WTC11 (cell line): ENCODE data around the gene C4orf36. TPM values are rescaled to one million over a fixed set of nuclear protein-coding genes. Genes with fewer than 3 reads are reported as not detected.

ENCODE experiments used
- ATAC-seq: fragments of 200-7000 bp; cut with Tn5 transposase; 2 replicates; pipeline ENCODE4 v1.10.0; 2021; ENCODE audit warnings: mild to moderate bottlenecking, moderate library complexity
- CTCF ChIA-PET: fragments of 300-600 bp; sonication (Branson Sonifier 250); formaldehyde crosslinking; loops from one replicate; lab custom pipeline; 2021; ENCODE audit warnings: antibody characterized with exemption; lab: Charles Lee
- POLR2A ChIA-PET: fragments of 350-600 bp; sonication (Branson Sonifier 250); formaldehyde crosslinking; loops from one replicate; lab custom pipeline; 2021; ENCODE audit warnings: antibody characterized with exemption; lab: Charles Lee
- DNase-seq: peaks from one replicate; pipeline ENCODE4 v3.0.0; 2021; ENCODE audit warnings: low spot score
- H3K27ac Mint-ChIP-seq: 2 replicates; pipeline ENCODE4 v1.8.0; 2021; ENCODE audit warnings: mixed read lengths
- H3K27me3 Mint-ChIP-seq: 2 replicates; pipeline ENCODE4 v1.8.0; 2021; ENCODE audit warnings: low read depth, mild to moderate bottlenecking, moderate library complexity, mixed read lengths
- H3K36me3 Mint-ChIP-seq: 2 replicates; pipeline ENCODE4 v1.8.0; 2021; ENCODE audit warnings: mixed read lengths
- H3K4me1 Mint-ChIP-seq: 2 replicates; pipeline ENCODE4 v1.8.0; 2022; ENCODE audit warnings: mixed read lengths
- H3K4me3 Mint-ChIP-seq: 2 replicates; pipeline ENCODE4 v1.8.0; 2021; ENCODE audit warnings: mild to moderate bottlenecking, moderate library complexity, mixed read lengths
- H3K9me3 Mint-ChIP-seq: 2 replicates; pipeline ENCODE4 v1.8.0; 2021; ENCODE audit warnings: mixed read lengths
- ATF1 ChIP-seq: sonication (generic); formaldehyde crosslinking; IDR thresholded peaks from 2 replicates; pipeline ENCODE4 v1.8.1; 2023; ENCODE audit warnings: mild to moderate bottlenecking, moderate library complexity, missing genetic modification reagents
- FOXK1 ChIP-seq: sonication (generic); formaldehyde crosslinking; IDR thresholded peaks from 2 replicates; pipeline ENCODE4 v1.8.0; 2022; ENCODE audit warnings: mild to moderate bottlenecking, moderate library complexity, missing genetic modification reagents
- GABPB1 ChIP-seq: sonication (generic); formaldehyde crosslinking; IDR thresholded peaks from 2 replicates; pipeline ENCODE4 v1.8.1; 2023; ENCODE audit warnings: mild to moderate bottlenecking, missing genetic modification reagents
- GTF2I ChIP-seq: fragments of 250-450 bp; sonication (Bioruptor Pico); conservative IDR thresholded peaks from 2 replicates; pipeline ENCODE4 v1.4.0; 2021; ENCODE audit warnings: mild to moderate bottlenecking
- MXD4 ChIP-seq: fragments of 250-450 bp; sonication (Bioruptor Pico); IDR thresholded peaks from 2 replicates; pipeline ENCODE4 v1.8.0; 2021; ENCODE audit warnings: mild to moderate bottlenecking, moderate library complexity, borderline replicate concordance
- NR1H2 ChIP-seq: sonication (generic); formaldehyde crosslinking; IDR thresholded peaks from 2 replicates; pipeline ENCODE4 v1.9.0; 2021; ENCODE audit warnings: mild to moderate bottlenecking, moderate library complexity, missing genetic modification reagents
- TEAD4 ChIP-seq: sonication (generic); formaldehyde crosslinking; IDR thresholded peaks from 2 replicates; pipeline ENCODE4 v1.8.0; 2022; ENCODE audit warnings: mild to moderate bottlenecking, missing genetic modification reagents
- ZNF121 ChIP-seq: sonication (generic); formaldehyde crosslinking; IDR thresholded peaks from 2 replicates; pipeline ENCODE4 v1.8.0; 2023; ENCODE audit warnings: missing genetic modification reagents
- ZNF219 ChIP-seq: sonication (generic); formaldehyde crosslinking; IDR thresholded peaks from 2 replicates; pipeline ENCODE4 v1.8.0; 2023; ENCODE audit warnings: missing genetic modification reagents, mild to moderate bottlenecking, borderline replicate concordance
- ZNF423 ChIP-seq: fragments of 250-450 bp; sonication (Bioruptor Pico); IDR thresholded peaks from 2 replicates; pipeline ENCODE4 v2.1.2; 2022; ENCODE audit warnings: mild to moderate bottlenecking, moderate library complexity
- total RNA-seq: library from RNA; stranded (reverse); gene quantifications from 3 replicates; pipeline ENCODE4 v1.2.3, GENCODE V29; 2021
- TF ChIP-seq, protein P1 (sequence below): fragments of 250-450 bp; sonication (Bioruptor Pico); IDR thresholded peaks from 2 replicates; pipeline ENCODE4 v1.9.0; 2021; ENCODE audit warnings: mild to moderate bottlenecking
- TF ChIP-seq, protein P2 (sequence below): sonication (generic); formaldehyde crosslinking; IDR thresholded peaks from 2 replicates; pipeline ENCODE4 v1.8.1; 2022; ENCODE audit warnings: low read depth, mild to moderate bottlenecking, moderate library complexity, missing genetic modification reagents, borderline replicate concordance
- TF ChIP-seq, protein P3 (sequence below): sonication (generic); formaldehyde crosslinking; IDR thresholded peaks from 2 replicates; pipeline ENCODE4 v1.8.1; 2022; ENCODE audit warnings: missing genetic modification reagents, borderline replicate concordance
- TF ChIP-seq, protein P4 (sequence below): sonication (generic); formaldehyde crosslinking; IDR thresholded peaks from 2 replicates; pipeline ENCODE4 v1.8.1; 2022; ENCODE audit warnings: mild to moderate bottlenecking, moderate library complexity, missing genetic modification reagents
- TF ChIP-seq, protein P5 (sequence below): sonication (generic); formaldehyde crosslinking; IDR thresholded peaks from 2 replicates; pipeline ENCODE4 v1.8.1; 2022; ENCODE audit warnings: mild to moderate bottlenecking, missing genetic modification reagents, moderate library complexity, borderline replicate concordance

Gene C4orf36
- total RNA-seq, 1 experiment from 2014 or later, result 0.79 TPM

DNA sequence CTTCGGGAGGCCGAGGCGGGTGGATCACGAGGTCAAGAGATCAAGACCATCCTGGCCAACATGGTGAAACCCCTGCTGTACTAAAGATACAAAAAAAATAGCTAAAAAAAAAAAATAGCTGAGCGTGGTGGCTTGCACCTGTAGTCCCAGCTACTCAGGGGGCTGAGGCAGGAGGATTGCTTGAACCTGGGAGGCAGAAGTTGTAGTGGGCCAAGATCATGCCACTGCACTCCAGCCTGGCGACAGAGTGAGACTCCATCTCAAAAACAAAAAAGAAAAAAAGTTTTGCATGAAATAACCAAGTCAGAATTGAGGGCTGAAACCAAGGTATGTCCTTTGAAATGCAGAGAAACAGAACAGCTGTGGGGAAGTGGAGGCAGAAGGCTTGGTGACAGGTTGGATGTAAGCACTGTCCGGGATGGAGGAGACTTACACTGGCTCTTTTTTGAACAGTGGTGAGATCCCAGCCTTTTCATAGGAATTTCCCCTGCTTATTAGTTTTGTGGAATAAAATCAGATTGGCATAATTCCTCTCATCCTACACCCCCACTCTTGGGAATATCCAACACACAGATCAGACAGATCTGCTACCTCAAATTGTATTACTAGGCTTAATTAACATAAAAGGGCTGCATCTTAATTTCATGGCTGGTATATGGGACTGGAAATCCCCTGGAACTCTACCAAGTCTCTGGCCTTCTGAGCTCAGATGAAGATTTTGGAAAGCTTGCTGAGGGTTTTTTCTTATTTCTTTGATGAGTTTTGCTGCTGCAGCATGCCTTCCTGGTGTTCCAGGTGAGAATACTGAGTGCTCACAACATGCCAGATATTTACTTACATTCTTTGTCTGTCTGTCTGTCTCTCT lies 18.8 kb upstream of the C4orf36 start (continued):
- TF ChIP-seq ATF1 (CRISPR knock-in tag) (no peak), FOXK1 (CRISPR knock-in tag) (no peak), GABPB1 (no peak)

DNA sequence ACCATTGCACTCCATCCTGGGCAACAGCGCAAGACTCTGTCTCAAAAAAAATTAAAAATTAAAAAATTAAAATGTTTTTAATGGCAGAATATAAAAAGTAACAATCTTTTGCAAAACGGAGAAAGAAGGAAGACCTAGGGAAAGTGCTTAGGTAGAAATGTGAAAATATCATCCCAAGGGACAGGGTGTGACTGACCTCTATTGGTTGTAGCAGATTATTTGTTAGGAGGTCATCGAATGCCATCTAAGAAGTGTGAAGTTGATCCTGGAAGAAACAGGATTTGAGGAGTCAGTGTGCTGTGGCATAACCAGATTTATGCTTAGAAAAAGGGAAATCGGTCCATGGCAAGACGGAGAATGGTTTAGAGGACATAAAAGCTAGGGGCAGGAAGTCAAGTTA lies 18.1 kb upstream of the C4orf36 start:
- Mint-ChIP-seq H3K27me3 (no peaks in the 10 kb centered on the region), H3K4me1 (peaks cover 12% of the 10 kb centered on the region), H3K9me3 (no peaks in the 10 kb centered on the region)

DNA sequence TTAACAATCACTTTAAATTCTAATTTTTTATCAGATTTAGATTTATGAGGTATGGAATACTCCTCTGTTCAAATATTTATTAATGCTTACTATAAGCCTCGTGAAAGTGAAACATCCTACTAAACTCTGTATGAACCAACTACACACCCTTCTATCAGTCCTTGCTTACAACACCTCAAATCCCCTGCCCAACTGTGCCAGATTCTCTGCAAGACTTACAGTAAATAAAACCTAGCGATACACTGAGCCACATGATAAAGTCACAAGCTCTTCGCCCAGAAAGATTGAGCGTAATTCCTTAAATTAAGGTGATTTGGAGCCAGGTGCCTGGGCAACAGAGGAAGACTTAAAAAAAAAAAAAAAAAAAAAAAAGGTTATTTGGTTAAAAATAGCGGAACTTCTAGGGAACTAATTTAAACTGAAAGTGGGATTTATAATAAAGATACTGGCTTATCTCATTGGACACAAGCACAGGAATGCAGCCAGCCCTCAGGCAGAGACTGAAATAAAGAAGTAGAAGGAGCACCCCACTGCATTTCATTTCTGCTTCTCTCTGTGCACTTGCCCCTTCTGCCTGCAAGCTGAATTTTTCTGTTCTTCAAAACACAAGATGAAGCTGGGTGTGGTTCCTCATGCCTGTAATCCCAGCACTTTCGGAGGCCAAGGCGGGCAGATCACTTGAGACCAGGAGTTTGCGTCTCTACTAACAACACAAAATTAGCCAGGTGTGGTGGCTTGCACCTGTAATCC lies 17.5 kb upstream of the C4orf36 start:
- CTCF ChIA-PET, result interaction anchor here (0.6 to 0.9 kb wide), 4 partner anchors 27 to 223 kb away, joined by 3 to 4 read pairs (median 4); no protein-coding TSS in a partner anchor

More for the DNA sequence above, 18.1 kb upstream of the C4orf36 start:
- ChIA-PET CTCF (interaction anchor here (0.7 to 0.9 kb wide), 2 partner anchors 28 to 185 kb away, joined by 3 read pairs; no protein-coding TSS in a partner anchor), POLR2A (no interaction called here)
- H3K27ac Mint-ChIP-seq, result no peak overlapping the region
- DNase-seq (no peak), ATAC-seq (peak; percentile 34; the same call in 1 of the 2 replicates)
- no peak overlapping the region for H3K4me3 Mint-ChIP-seq
- TF ChIP-seq ZNF423 (CRISPR knock-in tag) (no peak), TEAD4 (CRISPR knock-in tag) (no peak), ZNF219 (CRISPR knock-in tag) (no peak), MXD4 (CRISPR knock-in tag) (no peak)
- TF ChIP-seq, protein P1, sequence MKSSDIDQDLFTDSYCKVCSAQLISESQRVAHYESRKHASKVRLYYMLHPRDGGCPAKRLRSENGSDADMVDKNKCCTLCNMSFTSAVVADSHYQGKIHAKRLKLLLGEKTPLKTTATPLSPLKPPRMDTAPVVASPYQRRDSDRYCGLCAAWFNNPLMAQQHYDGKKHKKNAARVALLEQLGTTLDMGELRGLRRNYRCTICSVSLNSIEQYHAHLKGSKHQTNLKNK (CRISPR knock-in tag), result no peak
- TF ChIP-seq, protein P2, sequence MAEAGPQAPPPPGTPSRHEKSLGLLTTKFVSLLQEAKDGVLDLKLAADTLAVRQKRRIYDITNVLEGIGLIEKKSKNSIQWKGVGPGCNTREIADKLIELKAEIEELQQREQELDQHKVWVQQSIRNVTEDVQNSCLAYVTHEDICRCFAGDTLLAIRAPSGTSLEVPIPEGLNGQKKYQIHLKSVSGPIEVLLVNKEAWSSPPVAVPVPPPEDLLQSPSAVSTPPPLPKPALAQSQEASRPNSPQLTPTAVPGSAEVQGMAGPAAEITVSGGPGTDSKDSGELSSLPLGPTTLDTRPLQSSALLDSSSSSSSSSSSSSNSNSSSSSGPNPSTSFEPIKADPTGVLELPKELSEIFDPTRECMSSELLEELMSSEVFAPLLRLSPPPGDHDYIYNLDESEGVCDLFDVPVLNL (CRISPR knock-in tag), result no peak
- no peaks in the 10 kb centered on the region for H3K36me3 Mint-ChIP-seq

DNA sequence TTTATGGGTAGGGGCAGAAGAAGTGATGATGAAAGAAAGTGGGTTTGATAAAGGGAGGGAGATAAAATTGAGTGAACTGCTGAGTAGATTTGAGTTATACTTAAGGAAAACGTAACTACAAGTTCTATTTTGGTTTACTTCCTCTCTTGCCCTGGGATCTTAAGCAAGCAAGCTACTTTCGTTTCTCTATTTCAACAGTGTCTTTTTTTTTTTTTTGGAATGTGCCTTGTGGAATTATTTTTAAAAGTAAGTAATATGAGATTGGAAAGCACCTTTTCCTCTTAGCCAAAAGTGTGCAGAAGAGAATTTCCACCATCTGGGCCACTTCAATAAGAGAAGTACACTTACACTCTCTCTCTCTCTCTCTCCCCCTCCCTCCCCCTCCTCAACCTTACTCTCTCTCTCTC lies 16.0 kb upstream of the C4orf36 start:
- CTCF ChIA-PET, result interaction anchor here (0.8 kb wide), 1 partner anchor 14 kb away, joined by 3 read pairs; no protein-coding TSS in a partner anchor
- TF ChIP-seq ZNF121 (CRISPR knock-in tag) (no peak), GTF2I (CRISPR knock-in tag) (no peak)
- TF ChIP-seq, protein P3, sequence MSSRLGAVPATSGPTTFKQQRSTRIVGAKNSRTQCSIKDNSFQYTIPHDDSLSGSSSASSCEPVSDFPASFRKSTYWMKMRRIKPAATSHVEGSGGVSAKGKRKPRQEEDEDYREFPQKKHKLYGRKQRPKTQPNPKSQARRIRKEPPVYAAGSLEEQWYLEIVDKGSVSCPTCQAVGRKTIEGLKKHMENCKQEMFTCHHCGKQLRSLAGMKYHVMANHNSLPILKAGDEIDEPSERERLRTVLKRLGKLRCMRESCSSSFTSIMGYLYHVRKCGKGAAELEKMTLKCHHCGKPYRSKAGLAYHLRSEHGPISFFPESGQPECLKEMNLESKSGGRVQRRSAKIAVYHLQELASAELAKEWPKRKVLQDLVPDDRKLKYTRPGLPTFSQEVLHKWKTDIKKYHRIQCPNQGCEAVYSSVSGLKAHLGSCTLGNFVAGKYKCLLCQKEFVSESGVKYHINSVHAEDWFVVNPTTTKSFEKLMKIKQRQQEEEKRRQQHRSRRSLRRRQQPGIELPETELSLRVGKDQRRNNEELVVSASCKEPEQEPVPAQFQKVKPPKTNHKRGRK, result no peak
- TF ChIP-seq, protein P4, sequence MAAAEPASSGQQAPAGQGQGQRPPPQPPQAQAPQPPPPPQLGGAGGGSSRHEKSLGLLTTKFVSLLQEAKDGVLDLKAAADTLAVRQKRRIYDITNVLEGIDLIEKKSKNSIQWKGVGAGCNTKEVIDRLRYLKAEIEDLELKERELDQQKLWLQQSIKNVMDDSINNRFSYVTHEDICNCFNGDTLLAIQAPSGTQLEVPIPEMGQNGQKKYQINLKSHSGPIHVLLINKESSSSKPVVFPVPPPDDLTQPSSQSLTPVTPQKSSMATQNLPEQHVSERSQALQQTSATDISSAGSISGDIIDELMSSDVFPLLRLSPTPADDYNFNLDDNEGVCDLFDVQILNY (CRISPR knock-in tag), result no peak
- TF ChIP-seq, all 79 proteins: peak for 0
- no peak for DNase-seq
- H3K36me3 Mint-ChIP-seq, result no peaks in the 10 kb centered on the region
- H3K4me3 Mint-ChIP-seq, result no peak overlapping the region
- H3K27ac Mint-ChIP-seq, result no peak overlapping the region
- H3K9me3 Mint-ChIP-seq, result peaks cover 3% of the 10 kb centered on the region
- H3K4me1 Mint-ChIP-seq, result peaks cover 12% of the 10 kb centered on the region
- POLR2A ChIA-PET, result no interaction called here
- ATAC-seq, result no peak
- H3K27me3 Mint-ChIP-seq, result peaks cover 7% of the 10 kb centered on the region

More for the DNA sequence above, 17.5 kb upstream of the C4orf36 start:
- Mint-ChIP-seq H3K9me3 (no peaks in the 10 kb centered on the region), H3K36me3 (no peaks in the 10 kb centered on the region), H3K27me3 (no peaks in the 10 kb centered on the region), H3K27ac (no peak overlapping the region), H3K4me1 (peaks cover 12% of the 10 kb centered on the region), H3K4me3 (no peak overlapping the region)
- DNase-seq (no peak), ATAC-seq (no peak)
- POLR2A ChIA-PET, result no interaction called here
- TF ChIP-seq GTF2I (CRISPR knock-in tag) (no peak), NR1H2 (CRISPR knock-in tag) (no peak)
- TF ChIP-seq, protein P5, sequence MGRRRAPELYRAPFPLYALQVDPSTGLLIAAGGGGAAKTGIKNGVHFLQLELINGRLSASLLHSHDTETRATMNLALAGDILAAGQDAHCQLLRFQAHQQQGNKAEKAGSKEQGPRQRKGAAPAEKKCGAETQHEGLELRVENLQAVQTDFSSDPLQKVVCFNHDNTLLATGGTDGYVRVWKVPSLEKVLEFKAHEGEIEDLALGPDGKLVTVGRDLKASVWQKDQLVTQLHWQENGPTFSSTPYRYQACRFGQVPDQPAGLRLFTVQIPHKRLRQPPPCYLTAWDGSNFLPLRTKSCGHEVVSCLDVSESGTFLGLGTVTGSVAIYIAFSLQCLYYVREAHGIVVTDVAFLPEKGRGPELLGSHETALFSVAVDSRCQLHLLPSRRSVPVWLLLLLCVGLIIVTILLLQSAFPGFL (CRISPR knock-in tag), result no peak
